ENCODE measurements around the gene PPDPF. TPM values are rescaled to one million over a fixed set of nuclear protein-coding genes. Genes with fewer than 3 reads are reported as not detected.

The PPDPF gene
- total RNA-seq, 2 experiments from 2014 or later: 189 to 194 TPM

- Mint-ChIP-seq H3K27ac (no peak overlapping the region), H3K27me3 (ENCODE audit: low read depth) (no peaks in the 10 kb centered on the region), H3K36me3 (ENCODE audit: low read depth) (no peaks in the 10 kb centered on the region), H3K9me3 (no peaks in the 10 kb centered on the region), H3K4me1 (ENCODE audit: low read depth) (peaks cover 11% of the 10 kb centered on the region), H3K4me3 (no peak overlapping the region)
- no peak for DNase-seq
- CTCF ChIA-PET: interaction anchor here (0.7 to 1.4 kb wide), 4 partner anchors 218 to 521 kb away, joined by 3 read pairs; no protein-coding TSS in a partner anchor
- intact Hi-C loops (cut with micrococcal nuclease): loop anchor here (2.0 to 10.0 kb wide), 4 partner anchors 41 to 243 kb away; partner anchors contain the start of gene GMEB2
Measured at GRCh38 chr20:63539441-63540370, 19.1 kb downstream of the PPDPF start.

- CTCF ChIA-PET: no interaction called here
- Mint-ChIP-seq H3K4me3 (no peak overlapping the region), H3K9me3 (no peaks in the 10 kb centered on the region), H3K4me1 (ENCODE audit: low read depth) (peaks cover 11% of the 10 kb centered on the region), H3K27me3 (ENCODE audit: low read depth) (no peaks in the 10 kb centered on the region), H3K27ac (no peak overlapping the region), H3K36me3 (ENCODE audit: low read depth) (no peaks in the 10 kb centered on the region)
- no peak for DNase-seq
- intact Hi-C loops (cut with micrococcal nuclease): no loop called here
Measured at GRCh38 chr20:63540417-63541186, 20.0 kb downstream of the PPDPF start.

- Mint-ChIP-seq H3K4me3 (no peak overlapping the region), H3K27me3 (ENCODE audit: low read depth) (no peaks in the 10 kb centered on the region), H3K27ac (no peak overlapping the region), H3K4me1 (ENCODE audit: low read depth) (peaks cover 8% of the 10 kb centered on the region), H3K9me3 (no peaks in the 10 kb centered on the region), H3K36me3 (ENCODE audit: low read depth) (no peaks in the 10 kb centered on the region)
- CTCF ChIA-PET: no interaction called here
- intact Hi-C loops (cut with micrococcal nuclease): no loop called here
- no peak for DNase-seq
Measured at GRCh38 chr20:63541371-63541770, 20.8 kb downstream of the PPDPF start.

- Mint-ChIP-seq H3K4me3 (no peak overlapping the region), H3K27ac (no peak overlapping the region), H3K9me3 (no peaks in the 10 kb centered on the region), H3K27me3 (ENCODE audit: low read depth) (no peaks in the 10 kb centered on the region), H3K36me3 (ENCODE audit: low read depth) (no peaks in the 10 kb centered on the region), H3K4me1 (ENCODE audit: low read depth) (peaks cover 9% of the 10 kb centered on the region)
- no peak for DNase-seq
- CTCF ChIA-PET: no interaction called here
- intact Hi-C loops (cut with micrococcal nuclease): no loop called here
Measured at GRCh38 chr20:63542031-63542559, 21.5 kb downstream of the PPDPF start.

- intact Hi-C loops (cut with micrococcal nuclease): no loop called here
- H3K9me3 Mint-ChIP-seq: no peaks in the 10 kb centered on the region
- H3K4me3 Mint-ChIP-seq: no peak overlapping the region
- H3K27ac Mint-ChIP-seq: no peak overlapping the region
- peaks cover 7% of the 10 kb centered on the region for H3K4me1 Mint-ChIP-seq (ENCODE audit: low read depth)
- CTCF ChIA-PET: interaction anchor here (0.6 kb wide), 1 partner anchor 224 kb away, joined by 3 read pairs; no protein-coding TSS in a partner anchor
- no peaks in the 10 kb centered on the region for H3K36me3 Mint-ChIP-seq (ENCODE audit: low read depth)
- no peak for DNase-seq
- H3K27me3 Mint-ChIP-seq (ENCODE audit: low read depth): no peaks in the 10 kb centered on the region
Measured at GRCh38 chr20:63542696-63543095, 22.1 kb downstream of the PPDPF start.

- Mint-ChIP-seq H3K4me1 (ENCODE audit: low read depth) (peaks cover 5% of the 10 kb centered on the region), H3K9me3 (no peaks in the 10 kb centered on the region), H3K36me3 (ENCODE audit: low read depth) (no peaks in the 10 kb centered on the region), H3K27ac (no peak overlapping the region), H3K27me3 (ENCODE audit: low read depth) (no peaks in the 10 kb centered on the region), H3K4me3 (no peak overlapping the region)
- CTCF ChIA-PET: interaction anchor here (0.6 kb wide), 1 partner anchor 223 kb away, joined by 3 read pairs; no protein-coding TSS in a partner anchor
- DNase-seq: no peak
- intact Hi-C loops (cut with micrococcal nuclease): no loop called here
Measured at GRCh38 chr20:63543131-63543530, 22.6 kb downstream of the PPDPF start.

- CTCF ChIA-PET: interaction anchor here (0.6 kb wide), 1 partner anchor 40 kb away, joined by 7 read pairs; no protein-coding TSS in a partner anchor
- no peak for DNase-seq
- Mint-ChIP-seq H3K27ac (no peak overlapping the region), H3K9me3 (no peaks in the 10 kb centered on the region), H3K4me1 (ENCODE audit: low read depth) (peaks cover 4% of the 10 kb centered on the region), H3K27me3 (ENCODE audit: low read depth) (no peaks in the 10 kb centered on the region), H3K4me3 (no peak overlapping the region), H3K36me3 (ENCODE audit: low read depth) (no peaks in the 10 kb centered on the region)
- intact Hi-C loops (cut with micrococcal nuclease): no loop called here
Measured at GRCh38 chr20:63543733-63544132, 23.2 kb downstream of the PPDPF start.

GRCh38 chr20:63544241-63544957 is 23.8 kb downstream of the PPDPF start:
- Mint-ChIP-seq H3K27ac (no peak overlapping the region), H3K4me3 (no peak overlapping the region), H3K9me3 (no peaks in the 10 kb centered on the region), H3K4me1 (ENCODE audit: low read depth) (peaks cover 6% of the 10 kb centered on the region), H3K27me3 (ENCODE audit: low read depth) (no peaks in the 10 kb centered on the region), H3K36me3 (ENCODE audit: low read depth) (no peaks in the 10 kb centered on the region)
- CTCF ChIA-PET: interaction anchor here (0.6 kb wide), 1 partner anchor 41 kb away, joined by 7 read pairs; no protein-coding TSS in a partner anchor
- DNase-seq: no peak
- intact Hi-C loops (cut with micrococcal nuclease): no loop called here

- intact Hi-C loops (cut with micrococcal nuclease): no loop called here
- no peak overlapping the region for H3K4me3 Mint-ChIP-seq
- no peak for DNase-seq
- no peak overlapping the region for H3K27ac Mint-ChIP-seq
- no peaks in the 10 kb centered on the region for H3K27me3 Mint-ChIP-seq (ENCODE audit: low read depth)
- CTCF ChIA-PET: no interaction called here
- H3K36me3 Mint-ChIP-seq (ENCODE audit: low read depth): no peaks in the 10 kb centered on the region
- H3K4me1 Mint-ChIP-seq (ENCODE audit: low read depth): peaks cover 8% of the 10 kb centered on the region
- H3K9me3 Mint-ChIP-seq: no peaks in the 10 kb centered on the region
Measured at GRCh38 chr20:63544958-63545516, 24.5 kb downstream of the PPDPF start.

- Mint-ChIP-seq H3K27me3 (ENCODE audit: low read depth) (no peaks in the 10 kb centered on the region), H3K9me3 (no peaks in the 10 kb centered on the region), H3K36me3 (ENCODE audit: low read depth) (no peaks in the 10 kb centered on the region), H3K4me1 (ENCODE audit: low read depth) (peaks cover 8% of the 10 kb centered on the region), H3K27ac (no peak overlapping the region), H3K4me3 (no peak overlapping the region)
- intact Hi-C loops (cut with micrococcal nuclease): no loop called here
- CTCF ChIA-PET: no interaction called here
- no peak for DNase-seq
Measured at GRCh38 chr20:63545814-63546213, 25.2 kb downstream of the PPDPF start.

GRCh38 chr20:63546256-63546955 is 25.8 kb downstream of the PPDPF start:
- Mint-ChIP-seq H3K27me3 (ENCODE audit: low read depth) (no peaks in the 10 kb centered on the region), H3K27ac (no peak overlapping the region), H3K9me3 (no peaks in the 10 kb centered on the region), H3K4me1 (ENCODE audit: low read depth) (peaks cover 8% of the 10 kb centered on the region), H3K36me3 (ENCODE audit: low read depth) (no peaks in the 10 kb centered on the region), H3K4me3 (no peak overlapping the region)
- CTCF ChIA-PET: no interaction called here
- no peak for DNase-seq
- intact Hi-C loops (cut with micrococcal nuclease): no loop called here
